Liver (tissue), 9 donors: ENCODE measurements around the gene HEPHL1. TPM values are rescaled to one million over a fixed set of nuclear protein-coding genes. Genes with fewer than 3 reads are reported as not detected.

Source experiments
- DNase-seq: peaks from one replicate; pipeline ENCODE4 v3.0.0-alpha.2; 2017; ENCODE audit warnings: low spot score
- H3K27ac ChIP-seq, 2 donors: one replicate each; pipeline ENCODE4 v1.7.0; 2013; ENCODE audit warnings: inconsistent platforms in 2 of 2, low read length in 2 of 2, control low read depth in 1 of 2, low read depth in 1 of 2, mild to moderate bottlenecking in 1 of 2
- H3K27me3 ChIP-seq, 4 donors: one replicate each; pipeline versions ENCODE4 v1.6.1 to v1.7.0; 2013; ENCODE audit warnings: low read length in 3 of 4, inconsistent platforms in 1 of 4, mild to moderate bottlenecking in 1 of 4, moderate library complexity in 1 of 4; ENCODE audit not compliant: control insufficient read depth in 4 of 4, insufficient read depth in 4 of 4
- H3K36me3 ChIP-seq, 4 donors: one replicate each; pipeline versions ENCODE4 v1.6.1 to v1.7.0; 2013; ENCODE audit warnings: low read length in 3 of 4, mild to moderate bottlenecking in 3 of 4, low read depth in 1 of 4, moderate library complexity in 1 of 4; ENCODE audit not compliant: control insufficient read depth in 4 of 4, insufficient read depth in 3 of 4
- H3K4me1 ChIP-seq, 4 donors: one replicate each; pipeline versions ENCODE4 v1.6.1 to v1.7.0; 2013; ENCODE audit warnings: low read length in 3 of 4, mild to moderate bottlenecking in 3 of 4, moderate library complexity in 1 of 4; ENCODE audit not compliant: control insufficient read depth in 4 of 4, insufficient read depth in 4 of 4
- H3K4me3 ChIP-seq, 3 donors: one replicate each; pipeline versions ENCODE4 v1.6.1 to v1.7.0; 2013; ENCODE audit warnings: low read length in 3 of 3, control low read depth in 1 of 3, low read depth in 1 of 3, mild to moderate bottlenecking in 1 of 3
- H3K9ac ChIP-seq, 2 donors: one replicate each; pipeline ENCODE4 v1.7.0; 2013; ENCODE audit warnings: low read length in 2 of 2, mild to moderate bottlenecking in 2 of 2, moderate library complexity in 2 of 2, control low read depth in 1 of 2, low read depth in 1 of 2
- H3K9me3 ChIP-seq, 4 donors: one replicate each; pipeline versions ENCODE4 v1.6.1 to v1.7.0; 2013; ENCODE audit warnings: low read length in 3 of 4; ENCODE audit not compliant: control insufficient read depth in 4 of 4
- EGR1 ChIP-seq, 2 donors: IDR thresholded peaks; 2 replicates each; pipeline ENCODE4 v1.6.1; 2016 to 2018; ENCODE audit warnings: antibody characterized with exemption in 2 of 2, low read depth in 2 of 2
- FOXA1 ChIP-seq: IDR thresholded peaks from 2 replicates; pipeline ENCODE4 v1.6.1; 2016; ENCODE audit warnings: antibody characterized with exemption
- FOXA2 ChIP-seq: IDR thresholded peaks from 2 replicates; pipeline ENCODE4 v1.6.1; 2016; ENCODE audit warnings: antibody characterized with exemption
- GABPA ChIP-seq, 2 donors: IDR thresholded peaks in 1 of 2; conservative IDR thresholded peaks in 1 of 2; 2 replicates each; pipeline ENCODE4 v1.6.1; 2016; ENCODE audit warnings: antibody characterized with exemption in 2 of 2, mild to moderate bottlenecking in 1 of 2, moderate library complexity in 1 of 2
- HNF4A ChIP-seq, 2 donors: conservative IDR thresholded peaks; 2 replicates each; pipeline ENCODE4 v1.6.1; 2016; ENCODE audit warnings: antibody characterized with exemption in 2 of 2, mild to moderate bottlenecking in 2 of 2
- HNF4G ChIP-seq: IDR thresholded peaks from 2 replicates; pipeline ENCODE4 v1.6.1; 2016; ENCODE audit warnings: antibody characterized with exemption
- JUND ChIP-seq, 2 donors: IDR thresholded peaks; 2 replicates each; pipeline ENCODE4 v1.6.1; 2016; ENCODE audit warnings: antibody characterized with exemption in 2 of 2
- NR2F2 ChIP-seq: IDR thresholded peaks from 2 replicates; pipeline ENCODE4 v1.6.1; 2016; ENCODE audit warnings: antibody characterized with exemption
- RAD21 ChIP-seq, 2 donors: IDR thresholded peaks; 2 replicates each; pipeline ENCODE4 v1.6.1; 2016; ENCODE audit warnings: antibody characterized with exemption in 2 of 2, mild to moderate bottlenecking in 2 of 2
- RXRA ChIP-seq, 2 donors: IDR thresholded peaks; 2 replicates each; pipeline ENCODE4 v1.6.1; 2017 to 2018; ENCODE audit warnings: antibody characterized with exemption in 2 of 2, mild to moderate bottlenecking in 1 of 2
- SP1 ChIP-seq: IDR thresholded peaks from 2 replicates; pipeline ENCODE4 v1.6.1; 2018; ENCODE audit warnings: antibody characterized with exemption, mild to moderate bottlenecking
- TAF1 ChIP-seq: conservative IDR thresholded peaks from 2 replicates; pipeline ENCODE4 v1.6.1; 2016; ENCODE audit warnings: antibody characterized with exemption, mild to moderate bottlenecking
- YY1 ChIP-seq: IDR thresholded peaks from 2 replicates; pipeline ENCODE4 v1.6.1; 2016; ENCODE audit warnings: antibody characterized with exemption, mild to moderate bottlenecking
- WGBS: extraction: QIAGEN DNeasy Blood & Tissue Kit; methylation state at CpG from one replicate; pipeline ENCODE4 v1.1.7; 2013; 5-methylcytosine and 5-hydroxymethylcytosine counted together
- polyA plus RNA-seq, 2 donors: library from polyadenylated mRNA; stranded (reverse) in 1 of 2; unstranded in 1 of 2; fragments of 200-250 nt in 1 of 2; fragments of >200 nt in 1 of 2; fragmentation: Nextera tagmentation in 1 of 2; extraction: Ambion mirVana in 1 of 2; gene quantifications; one replicate each; pipeline versions ENCODE4 v1.2.1 to v1.2.3, GENCODE V29; 2013 to 2015
- total RNA-seq, 2 donors: library from RNA; depleted of rRNA; stranded (reverse); fragments of >200 nt; gene quantifications; one replicate each; pipeline ENCODE4 v1.2.3, GENCODE V29; 2014
- TF ChIP-seq, protein P1 (sequence below): IDR thresholded peaks from 2 replicates; pipeline ENCODE4 v1.6.1; 2016; ENCODE audit warnings: antibody characterized with exemption
- TF ChIP-seq, protein P2 (sequence below): IDR thresholded peaks from 2 replicates; pipeline ENCODE4 v1.6.1; 2016; ENCODE audit warnings: antibody characterized with exemption, mild to moderate bottlenecking
- TF ChIP-seq, protein P3 (sequence below): fragments of 150-350 bp; IDR thresholded peaks from 2 replicates; pipeline ENCODE4 v1.5.1; 2017; ENCODE audit warnings: improper control_type of control experiment, low read depth, low read length; ENCODE audit not compliant: missing input control
- TF ChIP-seq, protein P4 (sequence below): IDR thresholded peaks from 2 replicates; pipeline ENCODE4 v1.6.1; 2016; ENCODE audit warnings: antibody characterized with exemption
- TF ChIP-seq, protein P5 (sequence below): IDR thresholded peaks from 2 replicates; pipeline ENCODE4 v1.6.1; 2016; ENCODE audit warnings: antibody characterized with exemption
- donor health status: healthy.
- donor health status: healthy.
- donor health status: healthy.
- donor health status: healthy.
- donor health status: healthy.

HEPHL1 gene
- total and polyA plus RNA-seq, 4 donors, result 0.19 TPM; not detected in 3

DNA sequence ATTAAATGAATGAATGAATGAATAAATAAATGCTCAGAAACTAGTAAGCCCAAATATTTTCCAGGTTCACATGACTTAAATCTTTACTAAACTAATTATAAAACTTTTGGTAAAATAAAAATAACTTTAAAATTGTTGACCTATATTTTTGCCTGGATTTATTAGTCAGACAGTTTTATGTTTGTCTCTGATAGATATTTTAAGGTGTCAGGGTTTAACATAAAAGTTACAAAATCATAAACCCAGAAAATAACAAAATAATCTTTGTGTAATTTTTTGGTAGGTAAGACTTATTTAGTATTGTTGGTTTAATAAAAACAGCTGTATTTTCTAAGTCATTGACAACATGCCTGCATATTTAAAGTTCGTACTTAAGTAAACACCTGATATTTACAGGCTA is 27.4 kb upstream of the HEPHL1 start:
- DNase-seq, result no peak
- Histone ChIP-seq H3K4me3 (no peak overlapping the region), H3K36me3 (no peaks in the 10 kb centered on the region), H3K9ac (no peak overlapping the region), H3K27ac (no peak overlapping the region), H3K4me1 (no peaks in the 10 kb centered on the region), H3K9me3 (no peaks in the 10 kb centered on the region), H3K27me3 (no peaks in the 10 kb centered on the region)
- TF ChIP-seq JUND (IDR thresholded peaks at IDR 0.05) (no peak), SP1 (no peak), TAF1 (no peak), HNF4G (no peak), FOXA1 (no peak), RXRA (IDR thresholded peaks at IDR 0.05) (no peak), EGR1 (IDR thresholded peaks at IDR 0.05; ENCODE audit: low read depth in 2 of 2) (no peak), RAD21 (IDR thresholded peaks at IDR 0.05) (no peak), FOXA2 (no peak), GABPA (IDR thresholded peaks at IDR 0.05 in 1 of 2, conservative IDR thresholded peaks at IDR 0.05 in 1 of 2) (no peak), HNF4A (conservative IDR thresholded peaks at IDR 0.05) (no peak), NR2F2 (no peak), YY1 (no peak)
- TF ChIP-seq, protein P1, sequence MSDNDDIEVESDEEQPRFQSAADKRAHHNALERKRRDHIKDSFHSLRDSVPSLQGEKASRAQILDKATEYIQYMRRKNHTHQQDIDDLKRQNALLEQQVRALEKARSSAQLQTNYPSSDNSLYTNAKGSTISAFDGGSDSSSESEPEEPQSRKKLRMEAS, result no peak
- TF ChIP-seq, protein P2, sequence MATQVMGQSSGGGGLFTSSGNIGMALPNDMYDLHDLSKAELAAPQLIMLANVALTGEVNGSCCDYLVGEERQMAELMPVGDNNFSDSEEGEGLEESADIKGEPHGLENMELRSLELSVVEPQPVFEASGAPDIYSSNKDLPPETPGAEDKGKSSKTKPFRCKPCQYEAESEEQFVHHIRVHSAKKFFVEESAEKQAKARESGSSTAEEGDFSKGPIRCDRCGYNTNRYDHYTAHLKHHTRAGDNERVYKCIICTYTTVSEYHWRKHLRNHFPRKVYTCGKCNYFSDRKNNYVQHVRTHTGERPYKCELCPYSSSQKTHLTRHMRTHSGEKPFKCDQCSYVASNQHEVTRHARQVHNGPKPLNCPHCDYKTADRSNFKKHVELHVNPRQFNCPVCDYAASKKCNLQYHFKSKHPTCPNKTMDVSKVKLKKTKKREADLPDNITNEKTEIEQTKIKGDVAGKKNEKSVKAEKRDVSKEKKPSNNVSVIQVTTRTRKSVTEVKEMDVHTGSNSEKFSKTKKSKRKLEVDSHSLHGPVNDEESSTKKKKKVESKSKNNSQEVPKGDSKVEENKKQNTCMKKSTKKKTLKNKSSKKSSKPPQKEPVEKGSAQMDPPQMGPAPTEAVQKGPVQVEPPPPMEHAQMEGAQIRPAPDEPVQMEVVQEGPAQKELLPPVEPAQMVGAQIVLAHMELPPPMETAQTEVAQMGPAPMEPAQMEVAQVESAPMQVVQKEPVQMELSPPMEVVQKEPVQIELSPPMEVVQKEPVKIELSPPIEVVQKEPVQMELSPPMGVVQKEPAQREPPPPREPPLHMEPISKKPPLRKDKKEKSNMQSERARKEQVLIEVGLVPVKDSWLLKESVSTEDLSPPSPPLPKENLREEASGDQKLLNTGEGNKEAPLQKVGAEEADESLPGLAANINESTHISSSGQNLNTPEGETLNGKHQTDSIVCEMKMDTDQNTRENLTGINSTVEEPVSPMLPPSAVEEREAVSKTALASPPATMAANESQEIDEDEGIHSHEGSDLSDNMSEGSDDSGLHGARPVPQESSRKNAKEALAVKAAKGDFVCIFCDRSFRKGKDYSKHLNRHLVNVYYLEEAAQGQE, result no peak
- TF ChIP-seq, protein P3, sequence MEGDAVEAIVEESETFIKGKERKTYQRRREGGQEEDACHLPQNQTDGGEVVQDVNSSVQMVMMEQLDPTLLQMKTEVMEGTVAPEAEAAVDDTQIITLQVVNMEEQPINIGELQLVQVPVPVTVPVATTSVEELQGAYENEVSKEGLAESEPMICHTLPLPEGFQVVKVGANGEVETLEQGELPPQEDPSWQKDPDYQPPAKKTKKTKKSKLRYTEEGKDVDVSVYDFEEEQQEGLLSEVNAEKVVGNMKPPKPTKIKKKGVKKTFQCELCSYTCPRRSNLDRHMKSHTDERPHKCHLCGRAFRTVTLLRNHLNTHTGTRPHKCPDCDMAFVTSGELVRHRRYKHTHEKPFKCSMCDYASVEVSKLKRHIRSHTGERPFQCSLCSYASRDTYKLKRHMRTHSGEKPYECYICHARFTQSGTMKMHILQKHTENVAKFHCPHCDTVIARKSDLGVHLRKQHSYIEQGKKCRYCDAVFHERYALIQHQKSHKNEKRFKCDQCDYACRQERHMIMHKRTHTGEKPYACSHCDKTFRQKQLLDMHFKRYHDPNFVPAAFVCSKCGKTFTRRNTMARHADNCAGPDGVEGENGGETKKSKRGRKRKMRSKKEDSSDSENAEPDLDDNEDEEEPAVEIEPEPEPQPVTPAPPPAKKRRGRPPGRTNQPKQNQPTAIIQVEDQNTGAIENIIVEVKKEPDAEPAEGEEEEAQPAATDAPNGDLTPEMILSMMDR, result no peak
- TF ChIP-seq, protein P4, sequence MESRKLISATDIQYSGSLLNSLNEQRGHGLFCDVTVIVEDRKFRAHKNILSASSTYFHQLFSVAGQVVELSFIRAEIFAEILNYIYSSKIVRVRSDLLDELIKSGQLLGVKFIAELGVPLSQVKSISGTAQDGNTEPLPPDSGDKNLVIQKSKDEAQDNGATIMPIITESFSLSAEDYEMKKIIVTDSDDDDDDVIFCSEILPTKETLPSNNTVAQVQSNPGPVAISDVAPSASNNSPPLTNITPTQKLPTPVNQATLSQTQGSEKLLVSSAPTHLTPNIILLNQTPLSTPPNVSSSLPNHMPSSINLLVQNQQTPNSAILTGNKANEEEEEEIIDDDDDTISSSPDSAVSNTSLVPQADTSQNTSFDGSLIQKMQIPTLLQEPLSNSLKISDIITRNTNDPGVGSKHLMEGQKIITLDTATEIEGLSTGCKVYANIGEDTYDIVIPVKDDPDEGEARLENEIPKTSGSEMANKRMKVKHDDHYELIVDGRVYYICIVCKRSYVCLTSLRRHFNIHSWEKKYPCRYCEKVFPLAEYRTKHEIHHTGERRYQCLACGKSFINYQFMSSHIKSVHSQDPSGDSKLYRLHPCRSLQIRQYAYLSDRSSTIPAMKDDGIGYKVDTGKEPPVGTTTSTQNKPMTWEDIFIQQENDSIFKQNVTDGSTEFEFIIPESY, result no peak
- TF ChIP-seq, protein P5, sequence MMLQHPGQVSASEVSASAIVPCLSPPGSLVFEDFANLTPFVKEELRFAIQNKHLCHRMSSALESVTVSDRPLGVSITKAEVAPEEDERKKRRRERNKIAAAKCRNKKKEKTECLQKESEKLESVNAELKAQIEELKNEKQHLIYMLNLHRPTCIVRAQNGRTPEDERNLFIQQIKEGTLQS, result no peak
- 67% methylated on average over 1 of the region's 1 CpG for WGBS
